G401 (cell line): ENCODE measurements around the gene VPS13D. TPM values are rescaled to one million over a fixed set of nuclear protein-coding genes. Genes with fewer than 3 reads are reported as not detected.
"Not testable (repeated sequence)": the region's sequence is repeated elsewhere in the genome, so short reads cannot be mapped to it uniquely, and the experiment has no call there.

Source experiments
- DNase-seq: peaks from one replicate; pipeline ENCODE4 v3.0.0-alpha.2; 2015; ENCODE audit warnings: low spot score
- in situ Hi-C: cut with HindIII; loops from 2 replicates; pipeline ENCODE4 v1.10.0; 2016; ENCODE audit warnings: low sequenced_read_pairs, mixed read lengths
- total RNA-seq: library from RNA; depleted of rRNA; stranded (reverse); fragments of >200 nt; shearing (Covaris generic); gene quantifications from 2 replicates; pipeline ENCODE4 v1.2.3, GENCODE V29; 2014

Gene VPS13D
- total RNA-seq, 1 experiment from 2014 or later = 11.4 TPM

GRCh38 chr1:12222700-12223099, 7.1 kb upstream of the VPS13D start:
- in situ Hi-C loops, DNase-seq: not testable (repeated sequence)

DNA sequence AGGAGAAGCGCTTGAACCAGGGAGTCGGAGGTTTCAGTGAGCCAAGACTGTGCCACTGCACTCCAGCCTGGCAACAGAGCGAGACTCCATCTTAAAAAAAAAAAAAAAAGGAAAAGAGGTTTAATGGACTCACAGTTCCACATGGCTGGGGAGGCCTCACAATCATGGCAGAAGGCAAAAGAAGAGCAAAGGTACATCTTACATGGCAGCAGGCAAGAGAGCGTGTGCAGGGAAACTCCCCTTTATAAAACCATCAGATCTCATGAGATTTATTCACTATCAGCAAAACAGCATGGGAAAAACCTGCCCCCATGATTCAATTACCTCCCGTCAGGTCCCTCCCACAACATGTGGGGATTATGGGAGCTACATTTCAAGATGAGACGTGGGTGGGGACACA, 5.7 kb upstream of the VPS13D start:
- in situ Hi-C loops, DNase-seq: not testable (repeated sequence)

- in situ Hi-C loops = no loop called here
- DNase-seq = no peak
Observed at GRCh38 chr1:12228979-12229378, 851 bp upstream of the VPS13D start.

- in situ Hi-C loops = no loop called here
- DNase-seq = no peak
Observed at GRCh38 chr1:12229386-12229834, 420 bp upstream of the VPS13D start.

DNA sequence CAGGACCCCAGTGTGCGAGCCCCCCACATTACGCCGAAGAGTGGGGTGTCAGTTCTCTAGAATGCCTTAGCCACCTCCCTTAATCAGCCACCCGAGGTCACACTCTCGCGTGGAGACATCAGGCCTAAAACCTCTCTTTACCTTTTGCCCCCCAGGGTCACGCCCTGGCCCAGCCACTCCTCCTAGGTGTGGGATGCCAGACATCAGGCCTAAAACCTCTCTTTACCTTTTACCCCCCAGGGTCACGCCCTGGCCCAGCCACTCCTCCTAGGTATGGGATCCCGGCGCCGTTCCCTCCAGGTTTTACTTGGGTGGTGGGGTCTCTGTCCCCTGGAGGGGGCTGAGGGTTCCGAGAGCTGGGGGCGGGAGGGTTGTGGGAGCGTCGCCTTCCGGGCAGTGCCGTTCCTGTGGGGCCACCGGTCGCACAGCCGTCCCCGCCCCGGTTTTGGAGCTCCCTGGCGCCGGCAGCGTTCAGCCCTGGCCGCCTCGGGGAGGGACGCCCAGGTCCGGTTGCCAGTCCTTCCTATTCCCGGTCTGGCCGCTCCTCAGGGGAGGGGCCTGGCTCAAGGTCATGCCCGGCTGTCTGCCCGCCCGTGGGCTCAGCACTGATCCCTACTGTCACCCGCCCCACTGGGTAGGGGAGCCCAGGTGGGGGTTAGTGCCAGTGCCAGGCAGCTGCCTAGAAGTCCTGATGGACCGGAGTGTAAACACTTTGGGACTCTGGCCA, 882 bp downstream of the VPS13D start:
- peak; percentile 26 for DNase-seq
- in situ Hi-C loops = no loop called here

GRCh38 chr1:12231276-12231595, 1.4 kb downstream of the VPS13D start:
- DNase-seq = no peak
- in situ Hi-C loops = no loop called here

DNA sequence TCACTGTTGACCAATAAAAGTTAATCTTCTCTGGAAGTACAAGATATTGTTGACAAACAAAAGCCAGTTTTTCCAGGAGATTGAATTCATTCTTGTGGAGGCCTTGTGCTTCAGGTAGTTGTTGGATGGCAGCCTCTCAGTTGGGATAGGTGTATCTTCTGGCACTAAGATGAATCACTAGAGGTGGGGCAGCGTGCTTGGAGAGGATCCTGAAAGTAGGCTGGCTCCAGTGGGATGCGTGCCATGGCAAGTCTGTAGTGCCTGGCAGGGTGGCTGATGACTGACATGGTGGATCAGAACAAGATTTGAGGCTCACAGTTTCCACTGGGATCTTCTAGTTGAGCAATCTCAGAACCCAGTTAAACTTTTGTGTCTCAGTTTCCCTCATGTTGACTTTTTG, 2.4 kb downstream of the VPS13D start:
- in situ Hi-C loops = no loop called here

GRCh38 chr1:12244078-12244477, 14.2 kb downstream of the VPS13D start:
- DNase-seq = no peak
- in situ Hi-C loops = no loop called here

More for the DNA sequence above, 2.4 kb downstream of the VPS13D start:
- DNase-seq = peak; percentile 41

DNA sequence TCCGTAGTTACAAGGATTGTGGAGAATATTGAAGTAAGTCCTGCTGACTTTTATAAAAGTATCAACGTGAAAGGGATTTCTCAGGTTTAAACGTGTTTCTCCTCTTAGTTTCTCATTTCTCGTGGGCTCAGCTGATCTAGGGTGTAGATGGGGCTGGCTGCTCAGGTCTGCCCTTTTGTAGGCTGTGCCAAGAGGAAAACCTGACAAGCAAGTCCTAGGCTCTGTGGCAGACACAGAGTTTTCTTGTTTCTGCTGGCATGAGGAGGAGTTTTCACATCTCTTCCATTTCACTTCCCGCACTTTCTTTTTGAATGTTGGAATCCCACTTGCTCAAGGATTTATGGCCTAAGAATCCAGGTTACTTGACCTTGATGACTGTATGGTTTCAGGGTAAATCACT, 14.8 kb downstream of the VPS13D start:
- in situ Hi-C loops = no loop called here
- no peak for DNase-seq

DNA sequence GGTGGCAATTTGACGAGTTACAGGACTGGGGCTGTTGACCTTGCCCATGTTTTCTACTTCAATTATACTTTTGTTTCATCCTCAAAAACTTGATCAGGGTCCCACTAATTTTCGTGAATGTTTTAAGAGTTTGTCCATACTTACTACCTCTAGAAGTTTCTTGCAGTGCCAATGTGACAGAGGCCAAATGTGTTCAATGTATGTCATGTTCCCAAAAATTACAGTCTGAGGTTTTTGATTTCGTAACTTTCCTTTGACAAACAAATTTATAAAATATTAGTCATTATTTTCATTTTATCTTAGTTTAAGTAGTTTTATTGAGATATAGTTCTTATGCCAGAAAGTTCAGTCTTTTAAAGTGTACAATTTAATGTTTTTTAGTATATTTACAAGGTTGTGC, 15.3 kb downstream of the VPS13D start:
- in situ Hi-C loops = no loop called here

DNA sequence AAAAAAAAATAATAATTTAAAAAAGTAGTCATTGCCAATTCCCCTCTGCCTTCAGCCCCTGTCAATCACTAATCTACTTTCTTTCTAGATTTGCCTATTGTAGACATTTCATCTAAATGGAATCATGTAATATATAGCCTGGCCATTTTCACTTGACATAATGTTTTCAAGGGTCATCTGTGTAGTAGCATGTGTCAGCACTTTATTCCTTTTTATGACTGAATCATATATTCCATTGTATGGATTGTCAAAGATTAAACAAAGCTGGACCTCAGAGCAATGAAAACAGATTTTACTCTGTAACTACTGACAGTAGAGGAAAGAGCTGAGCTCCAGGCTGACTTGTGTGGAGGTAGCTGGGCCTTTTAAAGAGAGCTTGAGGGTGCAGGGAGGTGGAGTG, 15.9 kb downstream of the VPS13D start:
- DNase-seq = no peak
- in situ Hi-C loops = no loop called here

More for the DNA sequence above, 15.3 kb downstream of the VPS13D start:
- DNase-seq = no peak

DNA sequence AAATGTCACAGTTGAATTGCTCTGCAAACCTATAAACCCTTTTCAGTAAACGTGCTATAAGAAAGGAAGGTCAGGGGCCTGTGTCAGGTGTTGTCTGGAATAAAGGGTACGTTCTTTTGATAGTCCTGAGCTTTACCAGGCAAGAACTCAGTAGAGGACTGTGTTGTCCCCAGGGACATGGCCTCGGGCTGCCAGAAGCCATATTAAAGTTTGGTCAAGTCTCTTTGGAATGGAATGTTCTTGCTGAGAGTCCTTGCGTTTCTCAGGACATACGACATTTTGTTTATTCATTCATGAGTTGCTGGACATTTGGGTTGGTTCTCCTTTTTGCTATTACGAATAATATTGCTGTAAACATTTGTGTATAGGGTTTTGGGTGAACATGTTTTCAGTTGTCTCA, 16.8 kb downstream of the VPS13D start:
- no peak for DNase-seq
- in situ Hi-C loops = no loop called here

DNA sequence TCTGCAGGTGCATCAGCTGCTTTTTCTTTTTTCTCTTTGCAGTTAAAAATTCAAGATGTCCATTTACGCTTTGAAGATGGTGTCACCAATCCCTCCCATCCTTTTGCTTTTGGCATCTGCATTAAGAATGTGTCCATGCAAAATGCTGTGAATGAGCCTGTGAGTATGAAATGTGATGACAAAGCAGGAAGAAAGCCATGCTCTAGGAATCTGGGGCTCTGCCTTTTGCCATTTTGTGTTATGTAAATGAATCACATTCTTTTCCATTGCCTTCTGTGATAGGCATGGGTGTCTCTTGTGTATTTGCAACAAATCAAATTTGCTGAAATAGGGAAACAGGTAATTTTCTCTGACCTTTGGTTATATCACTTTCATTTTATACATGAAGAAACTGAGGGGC, 19.4 kb downstream of the VPS13D start:
- DNase-seq = no peak
- in situ Hi-C loops = no loop called here

DNA sequence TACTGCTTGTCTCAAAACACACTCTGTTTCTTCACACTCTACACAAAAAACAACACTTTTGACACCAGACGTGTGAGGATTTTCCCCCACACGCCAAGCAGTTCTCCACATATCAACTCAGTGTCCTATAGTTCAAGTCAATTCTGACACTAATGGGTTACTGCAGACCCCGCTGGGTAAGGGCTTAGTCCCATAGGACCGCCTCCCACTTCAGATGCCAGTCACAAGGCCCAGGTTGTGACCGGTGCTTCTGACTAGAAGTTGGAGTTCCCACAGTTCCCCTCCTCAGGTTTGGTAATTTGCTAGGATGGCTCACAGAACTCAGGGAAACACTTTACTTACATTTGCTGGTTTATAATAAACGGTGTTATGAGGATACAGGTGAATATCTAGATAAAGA, 19.9 kb downstream of the VPS13D start:
- DNase-seq = no peak
- in situ Hi-C loops = no loop called here

DNA sequence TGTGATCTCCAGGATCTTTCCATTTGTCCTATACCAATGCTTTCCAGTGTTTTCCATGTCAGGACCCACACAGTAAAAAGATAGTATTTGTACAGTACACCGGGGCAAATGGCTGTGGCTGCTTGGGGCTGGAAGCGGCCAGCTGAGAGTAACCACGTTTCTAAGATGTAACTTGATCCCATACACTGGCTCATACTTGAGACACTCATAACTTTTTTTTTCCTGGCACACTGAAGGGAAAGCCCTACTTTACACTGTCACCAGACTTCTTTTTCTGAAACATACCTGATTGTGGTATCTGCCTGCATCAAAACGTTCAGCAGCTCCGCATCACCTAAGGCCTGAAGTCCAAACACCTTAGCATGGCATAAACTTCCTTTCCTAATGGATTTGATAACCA, 21.6 kb downstream of the VPS13D start:
- in situ Hi-C loops = no loop called here
- no peak for DNase-seq

GRCh38 chr1:12255913-12256312, 26.1 kb downstream of the VPS13D start:
- in situ Hi-C loops = no loop called here
- no peak for DNase-seq

DNA sequence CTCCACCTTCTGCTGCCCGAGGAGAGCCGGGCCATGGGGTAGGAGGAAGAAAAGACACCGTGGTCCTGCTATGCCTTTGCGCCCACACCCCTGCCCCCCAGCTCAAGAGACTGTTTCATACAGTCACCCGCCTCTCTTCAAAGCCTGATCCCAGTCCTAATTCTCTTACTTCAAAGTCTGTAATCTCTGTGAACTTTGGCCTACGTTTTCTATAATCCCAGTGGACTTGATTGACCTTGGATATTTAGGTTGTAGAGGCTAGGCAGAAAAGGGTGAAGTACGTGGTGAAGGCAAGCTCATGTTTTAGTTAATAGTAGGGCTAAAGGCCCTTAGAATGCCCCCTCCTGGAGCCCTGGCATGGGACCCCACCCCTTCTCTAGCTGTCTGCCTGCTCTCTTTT, 28.4 kb downstream of the VPS13D start:
- in situ Hi-C loops = no loop called here
- DNase-seq = no peak

DNA sequence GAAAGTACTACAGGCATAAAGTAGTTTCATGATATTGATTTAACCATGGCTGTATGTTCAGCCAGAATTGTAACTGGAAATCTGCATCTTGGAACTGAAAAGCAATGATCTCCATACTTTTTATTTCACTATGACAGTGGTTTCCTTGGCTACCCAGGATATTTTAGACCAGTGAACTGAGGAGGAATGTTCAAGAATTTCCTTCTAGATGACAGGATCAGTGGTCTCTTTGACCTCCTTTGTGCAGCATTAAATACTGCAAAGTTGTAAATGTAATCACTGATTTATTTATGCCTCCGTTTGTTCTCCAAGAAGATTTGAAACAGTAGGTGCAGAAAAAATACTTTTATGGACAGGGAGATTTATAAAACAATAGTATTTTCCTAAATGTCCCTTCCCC, 39.5 kb downstream of the VPS13D start:
- no peak for DNase-seq
- in situ Hi-C loops = no loop called here

GRCh38 chr1:12271033-12271432, 41.2 kb downstream of the VPS13D start:
- in situ Hi-C loops = no loop called here
- DNase-seq = no peak

- DNase-seq = no peak
- in situ Hi-C loops = no loop called here
Observed at GRCh38 chr1:12272770-12273169, 42.9 kb downstream of the VPS13D start.

GRCh38 chr1:12275370-12275769, 45.5 kb downstream of the VPS13D start:
- no peak for DNase-seq
- in situ Hi-C loops = no loop called here
